ENCODE measurements around the gene KIAA1328.

GRCh38 chr18:37274309-37275236, 445.6 kb downstream of the KIAA1328 start:
- TF ChIP-seq CTCF (IDR thresholded peaks at IDR 0.05), result no peak
- TF ChIP-seq SREBF2 (IDR thresholded peaks at IDR 0.05), result no peak
- TF ChIP-seq NPAS2 (CRISPR knock-in tag; IDR thresholded peaks at IDR 0.05; ENCODE audit: borderline replicate concordance), result no peak
- no peak for TF ChIP-seq CHD2 (IDR thresholded peaks at IDR 0.05; ENCODE audit: low read length, partially characterized antibody)
- no peak for TF ChIP-seq RCOR1 (IDR thresholded peaks at IDR 0.05; ENCODE audit: low read depth, low read length)
- no peak for TF ChIP-seq BCL3 (IDR thresholded peaks at IDR 0.05)
- TF ChIP-seq POLR2A (IDR thresholded peaks at IDR 0.05; ENCODE audit: low read length), result no peak
- TF ChIP-seq CEBPB (IDR thresholded peaks at IDR 0.05), result no peak
- TF ChIP-seq HMGXB4 (CRISPR knock-in tag; IDR thresholded peaks at IDR 0.05; ENCODE audit: borderline replicate concordance), result no peak
